CD14-positive monocyte (primary cell): ENCODE data around the gene MGME1. TPM values are rescaled to one million over a fixed set of nuclear protein-coding genes. Genes with fewer than 3 reads are reported as not detected.

Experiments
- DNase-seq, 3 donors: peaks; one replicate each; pipeline ENCODE4 v3.0.0-alpha.2; 2011 to 2022
- H2AFZ ChIP-seq: 2 replicates; pipeline ENCODE4 v1.6.0; 2012; ENCODE audit warnings: mild to moderate bottlenecking, low read depth, low read length, inconsistent platforms; ENCODE audit not compliant: insufficient read depth, poor library complexity, severe bottlenecking
- H3K27ac ChIP-seq, 2 donors: 1 replicate in 1 of 2; 2 replicates in 1 of 2; pipeline ENCODE4 v1.5.1; 2012 to 2013; ENCODE audit warnings: low read length in 2 of 2, control low read depth in 1 of 2, inconsistent platforms in 1 of 2, low read depth in 1 of 2, mild to moderate bottlenecking in 1 of 2
- H3K27me3 ChIP-seq, 2 donors: one replicate each; pipeline versions ENCODE4 v1.6.0 to v1.6.1; 2011 to 2013; ENCODE audit warnings: low read length in 2 of 2; ENCODE audit not compliant: control insufficient read depth in 2 of 2, insufficient read depth in 2 of 2
- H3K36me3 ChIP-seq, 2 donors: replicated peaks in 1 of 2; 1 replicate in 1 of 2; 2 replicates in 1 of 2; pipeline versions ENCODE4 v1.5.1 to v1.6.1; 2012 to 2013; ENCODE audit warnings: low read length in 2 of 2, control low read depth in 1 of 2, inconsistent platforms in 1 of 2, mild to moderate bottlenecking in 1 of 2; ENCODE audit not compliant: insufficient read depth in 2 of 2, control insufficient read depth in 1 of 2
- H3K4me1 ChIP-seq, 2 donors: 1 replicate in 1 of 2; 2 replicates in 1 of 2; pipeline versions ENCODE4 v1.5.1 to v1.6.1; 2012 to 2013; ENCODE audit warnings: low read length in 2 of 2, control low read depth in 1 of 2, inconsistent platforms in 1 of 2, mild to moderate bottlenecking in 1 of 2, moderate library complexity in 1 of 2; ENCODE audit not compliant: insufficient read depth in 2 of 2, control insufficient read depth in 1 of 2
- H3K4me2 ChIP-seq: replicated peaks from 2 replicates; pipeline ENCODE3; 2012; ENCODE audit warnings: low read length, moderate library complexity, mild to moderate bottlenecking; ENCODE audit not compliant: poor library complexity, severe bottlenecking; ENCODE audit errors: extremely low read depth
- H3K4me3 ChIP-seq, 3 experiments: fragments of 200-600 bp in 1 of 3; sonication (generic) in 1 of 3; replicated peaks in 1 of 3; 1 replicate in 2 of 3; 2 replicates in 1 of 3; pipeline ENCODE4 v1.5.1; 2011 to 2013; ENCODE audit warnings: low read length in 3 of 3, mild to moderate bottlenecking in 3 of 3, control low read depth in 2 of 3, low read depth in 2 of 3, inconsistent platforms in 1 of 3, moderate library complexity in 1 of 3
- H3K79me2 ChIP-seq: 2 replicates; pipeline ENCODE4 v1.6.0; 2012; ENCODE audit warnings: mild to moderate bottlenecking, control low read depth, inconsistent platforms, low read length, moderate library complexity; ENCODE audit not compliant: insufficient read depth
- H3K9ac ChIP-seq: 2 replicates; pipeline ENCODE4 v1.6.0; 2017; ENCODE audit warnings: low read length, mild to moderate bottlenecking; ENCODE audit not compliant: insufficient read depth, poor library complexity, severe bottlenecking
- H3K9me3 ChIP-seq, 2 donors: replicated peaks in 1 of 2; 1 replicate in 1 of 2; 2 replicates in 1 of 2; pipeline versions ENCODE4 v1.5.1 to v1.6.1; 2012 to 2013; ENCODE audit warnings: low read length in 2 of 2, control low read depth in 1 of 2; ENCODE audit not compliant: control insufficient read depth in 1 of 2, insufficient read depth in 1 of 2
- H4K20me1 ChIP-seq: 2 replicates; pipeline ENCODE4 v1.6.0; 2012; ENCODE audit warnings: mild to moderate bottlenecking, low read length, control low read depth, moderate library complexity; ENCODE audit not compliant: insufficient read depth
- H3K27ac Mint-ChIP-seq, 7 donors: one replicate each; pipeline ENCODE4 v1.8.0; 2020; ENCODE audit warnings: mild to moderate bottlenecking in 7 of 7, mixed read lengths in 7 of 7, moderate library complexity in 6 of 7, inconsistent platforms in 2 of 7
- H3K27me3 Mint-ChIP-seq, 3 donors: one replicate each; pipeline ENCODE4 v1.8.0; 2021 to 2022; ENCODE audit warnings: low read depth in 3 of 3, mild to moderate bottlenecking in 3 of 3, mixed read lengths in 3 of 3, moderate library complexity in 3 of 3, inconsistent platforms in 1 of 3
- H3K36me3 Mint-ChIP-seq, 2 donors: one replicate each; pipeline ENCODE4 v1.8.0; 2020; ENCODE audit warnings: mixed read lengths in 2 of 2, inconsistent platforms in 1 of 2, mild to moderate bottlenecking in 1 of 2
- H3K4me1 Mint-ChIP-seq: one replicate; pipeline ENCODE4 v1.8.0; 2020; ENCODE audit warnings: mild to moderate bottlenecking, mixed read lengths
- H3K4me3 Mint-ChIP-seq, 2 donors: one replicate each; pipeline ENCODE4 v1.8.0; 2020; ENCODE audit warnings: mild to moderate bottlenecking in 2 of 2, mixed read lengths in 2 of 2, moderate library complexity in 1 of 2
- H3K9me3 Mint-ChIP-seq, 7 donors: one replicate each; pipeline ENCODE4 v1.8.0; 2020 to 2022; ENCODE audit warnings: mixed read lengths in 7 of 7, mild to moderate bottlenecking in 6 of 7, moderate library complexity in 6 of 7, inconsistent platforms in 2 of 7
- CTCF ChIP-seq: fragments of 200-600 bp; IDR thresholded peaks from one replicate; pipeline ENCODE4 v1.8.0; 2022; ENCODE audit warnings: antibody characterized with exemption, mild to moderate bottlenecking
- WGBS: methylation state at CpG from one replicate; pipeline ENCODE4 v1.1.5; 2013; ENCODE audit warnings: missing lambda C conversion rate; ENCODE audit not compliant: insufficient coverage; 5-methylcytosine and 5-hydroxymethylcytosine counted together
- intact Hi-C, 2 donors: fragments of 100-400 bp; cut with micrococcal nuclease; formaldehyde crosslinking; loops; one replicate each; pipeline versions ENCODE4 v1.15.0 to v1.15.1; 2023
- polyA plus RNA-seq, 3 donors: library from polyadenylated mRNA; depleted of rRNA in 1 of 3; unstranded in 2 of 3; stranded (reverse) in 1 of 3; fragments of 300-500 nt in 2 of 3; fragments of >200 nt in 1 of 3; fragmentation: Illumina TruSeq in 2 of 3; gene quantifications; 1 replicate in 2 of 3; 2 replicates in 1 of 3; pipeline ENCODE4 v1.2.3, GENCODE V29; 2012 to 2021

MGME1 gene
- polyA plus RNA-seq, 3 donors = 2.5 to 20.1 (median 13.4) TPM

DNA sequence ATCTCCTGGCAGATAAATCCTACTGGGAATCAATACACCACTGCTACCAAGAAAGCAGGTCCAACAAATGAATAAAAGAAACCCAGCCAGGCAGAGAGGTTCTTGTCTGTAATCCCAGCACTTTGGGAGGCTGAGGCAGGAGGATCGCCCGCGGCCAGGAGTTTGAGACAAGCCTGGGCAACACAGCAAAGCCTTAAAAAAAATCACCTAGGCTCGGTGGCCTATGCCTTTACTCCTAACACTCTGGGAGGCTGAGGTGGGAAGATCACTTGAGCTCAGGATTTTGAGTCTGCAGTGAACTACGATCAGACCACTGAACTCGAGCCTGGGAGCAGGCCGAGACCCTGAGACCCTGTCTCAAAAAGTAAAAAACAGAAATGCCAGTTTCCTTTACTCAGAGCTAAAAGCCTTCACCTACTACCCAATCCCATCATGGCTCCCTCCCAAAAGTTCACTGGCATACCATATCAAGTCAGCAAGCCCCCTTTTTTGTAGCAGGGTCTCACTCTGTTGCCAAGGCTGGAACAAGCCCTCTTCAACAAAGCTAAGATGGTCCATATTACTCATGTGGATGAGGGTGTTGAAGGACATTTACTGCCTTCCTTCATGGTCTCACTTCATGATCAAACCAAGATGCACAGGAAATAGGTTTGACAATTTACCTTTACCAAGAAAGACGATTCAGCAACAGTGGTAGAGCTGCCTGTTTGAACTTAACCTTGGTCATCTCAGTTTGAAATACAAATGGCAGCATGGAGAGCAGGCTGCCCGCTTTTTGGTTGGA lies 5.5 kb upstream of the MGME1 start:
- peaks cover 6 to 14% of the 10 kb centered on the region in 2 donors for H3K36me3 Mint-ChIP-seq
- H3K27me3 ChIP-seq = no peaks in the 10 kb centered on the region
- H3K4me3 Mint-ChIP-seq = no peak overlapping the region
- peak overlapping the region; percentile 54 to 98 (median 85) for H3K27ac Mint-ChIP-seq
- peaks cover 99% of the 10 kb centered on the region for H3K79me2 ChIP-seq
- no peak overlapping the region for H2AFZ ChIP-seq
- H3K9me3 ChIP-seq = no peaks in the 10 kb centered on the region
- peaks cover 0 to 3% (median 0%) of the 10 kb centered on the region in 7 donors for H3K9me3 Mint-ChIP-seq
- no peaks in the 10 kb centered on the region for H3K36me3 ChIP-seq
- peaks cover 51% of the 10 kb centered on the region for H4K20me1 ChIP-seq
- no peak overlapping the region for H3K4me3 ChIP-seq
- intact Hi-C loops = loop anchor here in 1 of 2 donors (5.0 to 10.0 kb wide), 2 partner anchors 34 to 321 kb away; partner anchors contain the start of gene ZNF133
- no peak overlapping the region for H3K4me2 ChIP-seq
- no peak for TF ChIP-seq CTCF
- H3K4me1 ChIP-seq = peaks cover 75 to 77% of the 10 kb centered on the region in 2 donors
- peak overlapping the region; percentile 24 to 93 for H3K27ac ChIP-seq
- H3K4me1 Mint-ChIP-seq = peaks cover 87% of the 10 kb centered on the region
- no peak for DNase-seq
- H3K27me3 Mint-ChIP-seq = no peaks in the 10 kb centered on the region
- H3K9ac ChIP-seq = no peak overlapping the region
- WGBS = 92% methylated on average over 8 of the region's 9 CpGs

GRCh38 chr20:17964073-17964472 lies 4.7 kb upstream of the MGME1 start:
- peaks cover 0 to 3% (median 0%) of the 10 kb centered on the region in 7 donors for H3K9me3 Mint-ChIP-seq
- WGBS = no CpG with 5 or more reads among the region's 1 CpG
- no peak overlapping the region for H3K9ac ChIP-seq
- H2AFZ ChIP-seq = no peak overlapping the region
- peaks cover 92% of the 10 kb centered on the region for H3K79me2 ChIP-seq
- intact Hi-C loops = loop anchor here in 1 of 2 donors (5.0 to 10.0 kb wide), 2 partner anchors 33 to 321 kb away; partner anchors contain the start of gene ZNF133
- H3K27me3 Mint-ChIP-seq = no peaks in the 10 kb centered on the region
- peak overlapping the region in 1 of 2 donors; percentile 93 for H3K27ac ChIP-seq
- H3K4me3 ChIP-seq = no peak overlapping the region
- peaks cover 80% of the 10 kb centered on the region for H3K4me1 Mint-ChIP-seq
- H3K36me3 Mint-ChIP-seq = peaks cover 6 to 14% of the 10 kb centered on the region in 2 donors
- H3K4me2 ChIP-seq = no peak overlapping the region
- no peak for DNase-seq
- no peaks in the 10 kb centered on the region for H3K36me3 ChIP-seq
- no peaks in the 10 kb centered on the region for H3K9me3 ChIP-seq
- H3K4me3 Mint-ChIP-seq = no peak overlapping the region
- peaks cover 75 to 78% of the 10 kb centered on the region in 2 donors for H3K4me1 ChIP-seq
- TF ChIP-seq CTCF = no peak
- H3K27me3 ChIP-seq = no peaks in the 10 kb centered on the region
- peaks cover 43% of the 10 kb centered on the region for H4K20me1 ChIP-seq
- peak overlapping the region in 6 of 7 donors; percentile 14 to 98 (median 97) for H3K27ac Mint-ChIP-seq
